ENCODE data around the gene C17orf50. TPM values are rescaled to one million over a fixed set of nuclear protein-coding genes. Genes with fewer than 3 reads are reported as not detected.

The C17orf50 gene
- total RNA-seq, 4 donors from 2014 or later: not detected

DNA sequence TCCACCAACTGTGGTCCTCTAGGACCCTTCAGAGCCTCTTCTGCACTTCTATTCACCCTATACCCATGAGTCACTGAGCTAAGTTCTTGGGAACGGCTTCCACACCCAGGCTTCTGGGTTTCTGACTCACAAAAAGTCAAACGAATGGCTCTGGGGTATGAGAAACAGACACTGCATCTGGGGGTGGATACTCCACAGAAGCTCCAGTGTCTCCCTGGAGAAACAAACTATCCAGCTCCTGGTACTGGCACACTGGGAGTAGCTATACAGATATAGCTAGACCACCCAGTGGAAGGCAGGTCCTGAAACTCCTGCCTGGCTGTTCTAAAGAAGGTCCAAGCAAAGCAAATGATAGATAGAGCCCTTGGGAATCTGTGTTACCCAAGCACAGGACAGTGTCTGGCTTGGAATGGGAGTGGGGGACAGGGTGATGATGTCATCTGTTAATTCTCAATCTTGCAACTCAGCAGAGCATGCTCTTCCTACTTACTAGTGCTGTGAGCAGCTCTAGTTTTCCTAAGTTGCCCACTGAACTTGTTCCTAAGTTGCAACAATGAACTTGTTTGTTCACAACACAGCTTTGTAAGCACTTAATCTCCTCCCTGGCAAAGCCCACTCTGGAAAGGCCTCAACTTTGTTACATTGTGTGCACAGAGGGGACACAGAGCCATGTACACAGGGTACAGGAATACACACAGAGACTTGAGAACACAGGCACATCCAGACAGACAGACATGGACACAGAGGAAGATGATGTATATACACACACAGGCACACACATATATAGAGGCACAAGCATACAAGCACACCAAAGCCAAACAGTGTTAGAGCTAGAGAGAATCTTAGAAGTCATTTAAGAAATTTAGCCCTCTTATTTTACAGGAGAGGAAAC lies 28.0 kb downstream of the C17orf50 start:
- TF ChIP-seq POLR2A (IDR thresholded peaks at IDR 0.05) (peak in 1 of 2 donors; percentile 20), EP300 (IDR thresholded peaks at IDR 0.05) (peak; percentile 9 to 83)
- TF ChIP-seq, protein P1, sequence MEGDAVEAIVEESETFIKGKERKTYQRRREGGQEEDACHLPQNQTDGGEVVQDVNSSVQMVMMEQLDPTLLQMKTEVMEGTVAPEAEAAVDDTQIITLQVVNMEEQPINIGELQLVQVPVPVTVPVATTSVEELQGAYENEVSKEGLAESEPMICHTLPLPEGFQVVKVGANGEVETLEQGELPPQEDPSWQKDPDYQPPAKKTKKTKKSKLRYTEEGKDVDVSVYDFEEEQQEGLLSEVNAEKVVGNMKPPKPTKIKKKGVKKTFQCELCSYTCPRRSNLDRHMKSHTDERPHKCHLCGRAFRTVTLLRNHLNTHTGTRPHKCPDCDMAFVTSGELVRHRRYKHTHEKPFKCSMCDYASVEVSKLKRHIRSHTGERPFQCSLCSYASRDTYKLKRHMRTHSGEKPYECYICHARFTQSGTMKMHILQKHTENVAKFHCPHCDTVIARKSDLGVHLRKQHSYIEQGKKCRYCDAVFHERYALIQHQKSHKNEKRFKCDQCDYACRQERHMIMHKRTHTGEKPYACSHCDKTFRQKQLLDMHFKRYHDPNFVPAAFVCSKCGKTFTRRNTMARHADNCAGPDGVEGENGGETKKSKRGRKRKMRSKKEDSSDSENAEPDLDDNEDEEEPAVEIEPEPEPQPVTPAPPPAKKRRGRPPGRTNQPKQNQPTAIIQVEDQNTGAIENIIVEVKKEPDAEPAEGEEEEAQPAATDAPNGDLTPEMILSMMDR (IDR thresholded peaks at IDR 0.05): no peak
- no peaks in the 10 kb centered on the region for H3K27me3 ChIP-seq
- H3K4me1 ChIP-seq: peaks cover 3 to 99% (median 58%) of the 10 kb centered on the region in 4 donors
- DNase-seq (ENCODE audit: low spot score in 2 of 2): peak in 1 of 2 donors; percentile 61
- H3K36me3 ChIP-seq: no peaks in the 10 kb centered on the region
- H3K27ac ChIP-seq: peak overlapping the region; percentile 72 to 96 (median 86)
- 22 to 23% methylated on average over 2 of the region's 2 CpGs for WGBS, 2 donors
- no peak overlapping the region for H3K4me3 ChIP-seq
- H3K9me3 ChIP-seq: peaks cover 0 to 3% (median 0%) of the 10 kb centered on the region in 4 donors

DNA sequence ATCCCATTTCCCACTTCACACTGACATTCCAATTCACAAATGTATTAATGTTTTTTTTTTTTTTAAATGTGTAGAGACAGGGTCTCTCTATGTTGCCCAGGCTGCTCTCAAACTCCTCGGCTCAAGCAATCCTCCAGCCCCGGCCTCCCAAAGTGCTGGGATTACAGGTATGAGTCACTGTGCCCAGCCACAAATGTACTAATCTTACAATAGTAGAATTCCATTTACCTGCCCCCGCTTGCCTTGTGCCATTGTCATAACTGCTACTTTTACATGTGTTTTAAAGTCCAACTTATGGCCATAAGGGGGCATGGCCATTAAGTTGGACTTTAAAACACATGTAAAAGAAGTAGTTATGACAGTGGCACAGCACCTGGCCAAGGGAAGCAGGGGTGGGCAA lies 30.2 kb downstream of the C17orf50 start:
- peaks cover 3 to 97% (median 48%) of the 10 kb centered on the region in 4 donors for H3K4me1 ChIP-seq

DNA sequence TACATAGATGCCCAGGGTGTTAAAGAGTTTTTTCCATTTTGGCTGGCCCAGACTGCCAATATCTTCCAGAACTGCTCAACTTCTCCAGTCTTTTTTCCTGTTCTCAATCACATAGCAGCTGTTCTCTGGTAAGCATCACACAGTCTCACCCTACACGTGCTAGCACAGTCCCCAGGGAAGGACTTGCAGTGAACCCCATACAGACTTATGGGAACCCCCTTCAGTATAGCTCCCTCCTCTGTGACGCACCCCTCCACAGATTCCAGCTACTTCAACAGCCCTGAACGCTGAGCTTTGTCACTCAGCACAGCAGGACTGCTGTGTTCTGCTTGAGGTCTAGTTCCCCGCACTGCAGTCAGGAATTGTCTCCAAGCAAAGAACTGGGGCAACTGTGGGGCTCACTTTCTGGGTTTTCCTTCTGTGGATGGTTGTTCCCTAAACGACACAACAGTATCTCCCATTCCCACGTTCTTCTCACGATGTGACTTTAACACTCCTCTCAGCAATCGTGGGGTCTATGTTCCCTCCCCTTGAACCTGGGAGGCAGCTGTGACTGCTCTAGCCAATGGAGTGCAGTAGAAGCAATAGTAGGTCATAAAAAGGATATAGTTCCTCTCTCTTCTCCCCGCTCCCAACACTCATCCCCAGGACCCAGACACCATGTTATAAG lies 31.1 kb downstream of the C17orf50 start:
- peaks cover 3 to 96% (median 43%) of the 10 kb centered on the region in 4 donors for H3K4me1 ChIP-seq
- H3K27ac ChIP-seq: peak overlapping the region in 3 of 4 donors; percentile 76 to 96 (median 88)
- H3K9me3 ChIP-seq: peaks cover 0 to 3% (median 0%) of the 10 kb centered on the region in 4 donors
- H3K4me3 ChIP-seq: no peak overlapping the region
- H3K27me3 ChIP-seq: no peaks in the 10 kb centered on the region
- 57 to 60% methylated on average over 9 of the region's 9 CpGs for WGBS, 2 donors
- TF ChIP-seq, protein P1 (IDR thresholded peaks at IDR 0.05): no peak
- DNase-seq (ENCODE audit: low spot score in 2 of 2): no peak
- H3K36me3 ChIP-seq: no peaks in the 10 kb centered on the region

More for the DNA sequence above, 30.2 kb downstream of the C17orf50 start:
- 97% methylated on average over 3 of the region's 3 CpGs for WGBS, 2 donors
- no peak overlapping the region for H3K4me3 ChIP-seq
- H3K27ac ChIP-seq: peak overlapping the region in 2 of 4 donors; percentile 88 to 96
- no peaks in the 10 kb centered on the region for H3K27me3 ChIP-seq
- DNase-seq (ENCODE audit: low spot score in 2 of 2): no peak
- H3K9me3 ChIP-seq: peaks cover 0 to 3% (median 0%) of the 10 kb centered on the region in 4 donors
- TF ChIP-seq, protein P1 (IDR thresholded peaks at IDR 0.05): no peak
- TF ChIP-seq EP300 (IDR thresholded peaks at IDR 0.05): no peak
- TF ChIP-seq POLR2A (IDR thresholded peaks at IDR 0.05): no peak
- no peaks in the 10 kb centered on the region for H3K36me3 ChIP-seq

DNA sequence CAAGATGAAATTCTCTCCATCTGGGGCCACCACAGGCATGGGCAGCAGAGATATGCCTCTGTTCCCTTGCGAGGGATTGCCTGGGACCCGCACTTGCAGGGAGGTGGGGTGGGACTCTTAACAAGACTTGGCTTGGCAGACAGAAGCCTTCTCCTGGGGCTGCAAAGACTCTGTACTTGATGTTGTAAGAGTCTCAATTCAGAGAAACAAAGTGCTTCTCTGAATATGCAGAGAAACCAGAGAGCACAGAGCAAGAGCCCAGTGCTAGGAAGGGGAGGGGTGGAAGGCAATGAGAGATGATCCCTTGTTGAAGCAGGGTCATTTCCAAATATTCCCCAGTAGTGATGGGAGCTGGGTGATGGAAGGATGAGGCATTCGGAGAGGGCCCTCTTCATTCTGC lies 32.6 kb downstream of the C17orf50 start:
- Histone ChIP-seq H3K4me1 (peaks cover under 1 to 86% (median 29%) of the 10 kb centered on the region in 4 donors), H3K9me3 (peaks cover 0 to 3% (median 0%) of the 10 kb centered on the region in 4 donors), H3K27me3 (no peaks in the 10 kb centered on the region), H3K4me3 (peak overlapping the region in 3 of 4 donors; percentile 9 to 71 (median 70)), H3K36me3 (no peaks in the 10 kb centered on the region), H3K27ac (peak overlapping the region; percentile 41 to 96 (median 82))
- TF ChIP-seq EP300 (IDR thresholded peaks at IDR 0.05) (peak in 1 of 2 donors; percentile 25), POLR2A (IDR thresholded peaks at IDR 0.05) (no peak)
- 30 to 42% methylated on average over 3 of the region's 3 CpGs for WGBS, 2 donors
- DNase-seq (ENCODE audit: low spot score in 2 of 2): no peak

DNA sequence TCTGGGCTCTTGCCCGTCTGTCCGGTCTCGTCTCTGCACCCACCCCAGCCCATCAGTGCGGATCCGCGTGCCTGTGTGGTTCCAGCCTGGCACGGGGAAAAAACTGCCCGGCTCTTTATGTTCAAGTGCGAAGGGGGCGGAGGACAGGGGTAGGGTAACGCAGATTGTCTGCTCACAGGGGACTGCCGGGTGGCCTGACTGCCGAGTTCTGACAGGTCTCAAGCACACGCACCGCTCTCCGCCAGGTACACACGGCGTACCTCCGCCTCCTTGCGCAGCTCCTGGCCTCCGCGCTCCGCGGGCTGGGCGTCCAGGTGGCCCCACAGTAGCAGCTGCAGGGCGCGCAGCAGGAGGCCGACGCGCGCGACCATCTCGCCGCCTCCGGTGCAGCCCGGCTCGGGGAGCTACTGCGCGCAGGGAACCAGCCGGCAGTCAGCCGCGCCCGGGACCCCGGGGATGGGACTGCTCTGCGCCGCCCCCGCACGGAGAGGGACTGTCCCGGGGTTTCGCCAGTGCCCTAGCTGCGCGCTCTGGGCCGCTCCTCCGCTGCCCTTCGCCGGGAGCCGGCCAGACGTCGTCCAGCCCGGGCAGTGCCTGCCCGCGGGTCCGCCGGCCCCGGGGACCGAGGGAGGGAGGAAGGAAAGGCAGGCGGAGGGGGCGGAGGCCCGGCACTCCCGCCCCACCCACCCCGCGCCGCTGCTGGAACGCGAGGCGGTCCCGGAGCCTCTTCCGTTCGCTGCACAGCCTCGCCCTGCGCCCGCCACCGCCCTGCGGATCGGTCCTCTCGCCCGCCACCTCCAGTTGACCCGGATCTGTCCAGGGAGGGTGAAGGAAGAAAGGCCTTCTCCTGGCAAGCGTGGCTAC lies 34.6 kb downstream of the C17orf50 start, which contains the start of gene MMP28:
Gene MMP28, minus strand, starts transcription at position 635 of the 864 bp plus-strand sequence. Its CDS starts 264 bp downstream, at position 371.
- H3K27ac ChIP-seq: peak within 1 kb of the TSS; percentile 62 to 96 (median 82)
- H3K27me3 ChIP-seq: no peaks in the 10 kb centered on the region
- H3K4me3 ChIP-seq: peak within 1 kb of the TSS; percentile 67 to 71 (median 70)
- H3K4me1 ChIP-seq: peaks cover 3 to 78% (median 26%) of the 10 kb centered on the region in 4 donors
- no peak for DNase-seq (ENCODE audit: low spot score in 2 of 2)
- H3K36me3 ChIP-seq: no peaks in the 10 kb centered on the region
- 0 to 2% methylated on average over 38 to 62 of the region's 89 CpGs for WGBS, 2 donors
- H3K9me3 ChIP-seq: peaks cover 0 to 3% (median 0%) of the 10 kb centered on the region in 4 donors
- TF ChIP-seq, protein P1 (IDR thresholded peaks at IDR 0.05): no peak
- TF ChIP-seq EP300 (IDR thresholded peaks at IDR 0.05) (peak in 1 of 2 donors; percentile 71), POLR2A (IDR thresholded peaks at IDR 0.05) (peak; percentile 43 to 53)

Data from tibial nerve (tissue), 4 donors.